Fibroblast of lung (primary cell): ENCODE results near the gene STX17.

Experiments used
- EZH2 ChIP-seq: IDR thresholded peaks from 2 replicates; pipeline ENCODE4 v1.5.1; 2012; ENCODE audit warnings: low read length, control low read depth, mild to moderate bottlenecking; ENCODE audit errors: missing control alignments
- TF ChIP-seq, protein P1 (sequence below), 2 donors: IDR thresholded peaks in 1 of 2; conservative IDR thresholded peaks in 1 of 2; 1 replicate in 1 of 2; 2 replicates in 1 of 2; pipeline ENCODE4 v1.5.1; 2011 to 2012; ENCODE audit warnings: low read length in 2 of 2, control low read depth in 1 of 2, inconsistent platforms in 1 of 2, low read depth in 1 of 2, mild to moderate bottlenecking in 1 of 2

GRCh38 chr9:99863955-99864354 is 42.5 kb upstream of the STX17 start:
- TF ChIP-seq, protein P1, sequence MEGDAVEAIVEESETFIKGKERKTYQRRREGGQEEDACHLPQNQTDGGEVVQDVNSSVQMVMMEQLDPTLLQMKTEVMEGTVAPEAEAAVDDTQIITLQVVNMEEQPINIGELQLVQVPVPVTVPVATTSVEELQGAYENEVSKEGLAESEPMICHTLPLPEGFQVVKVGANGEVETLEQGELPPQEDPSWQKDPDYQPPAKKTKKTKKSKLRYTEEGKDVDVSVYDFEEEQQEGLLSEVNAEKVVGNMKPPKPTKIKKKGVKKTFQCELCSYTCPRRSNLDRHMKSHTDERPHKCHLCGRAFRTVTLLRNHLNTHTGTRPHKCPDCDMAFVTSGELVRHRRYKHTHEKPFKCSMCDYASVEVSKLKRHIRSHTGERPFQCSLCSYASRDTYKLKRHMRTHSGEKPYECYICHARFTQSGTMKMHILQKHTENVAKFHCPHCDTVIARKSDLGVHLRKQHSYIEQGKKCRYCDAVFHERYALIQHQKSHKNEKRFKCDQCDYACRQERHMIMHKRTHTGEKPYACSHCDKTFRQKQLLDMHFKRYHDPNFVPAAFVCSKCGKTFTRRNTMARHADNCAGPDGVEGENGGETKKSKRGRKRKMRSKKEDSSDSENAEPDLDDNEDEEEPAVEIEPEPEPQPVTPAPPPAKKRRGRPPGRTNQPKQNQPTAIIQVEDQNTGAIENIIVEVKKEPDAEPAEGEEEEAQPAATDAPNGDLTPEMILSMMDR (conservative IDR thresholded peaks at IDR 0.05 in 1 of 2, IDR thresholded peaks at IDR 0.05 in 1 of 2; ENCODE audit: low read depth in 1 of 2, low read length in 2 of 2), result no peak
- TF ChIP-seq EZH2, result no peak
